Smooth muscle cell (in vitro differentiated cells): Measurements from ENCODE around the gene CCDC50. TPM values are rescaled to one million over a fixed set of nuclear protein-coding genes. Genes with fewer than 3 reads are reported as not detected.
A peak's percentile ranks its signal among the peaks of the same experiment; 100 is the strongest.

Experiments used
- DNase-seq: peaks from one replicate; lab custom pipeline; 2025; ENCODE audit not compliant: unreplicated experiment; lab: John Stamatoyannopoulos, UW
- H2AFZ ChIP-seq: fragments of 200-600 bp; sonication (generic); 2 replicates; pipeline ENCODE4 v1.6.0; 2016; ENCODE audit warnings: antibody characterized with exemption, low read depth, mild to moderate bottlenecking
- H3F3A ChIP-seq: fragments of 200-600 bp; sonication (generic); 2 replicates; pipeline ENCODE4 v1.6.0; 2017; ENCODE audit warnings: antibody characterized with exemption, low read depth
- H3K27ac ChIP-seq: fragments of 200-600 bp; sonication (generic); 2 replicates; pipeline ENCODE4 v1.5.1; 2016; ENCODE audit warnings: low read depth, mild to moderate bottlenecking
- H3K27me3 ChIP-seq: fragments of 200-600 bp; sonication (generic); 2 replicates; pipeline ENCODE4 v1.6.1; 2016; ENCODE audit warnings: low read depth, mild to moderate bottlenecking
- H3K36me3 ChIP-seq: fragments of 200-600 bp; sonication (generic); 2 replicates; pipeline ENCODE4 v1.5.1; 2016; ENCODE audit warnings: low read depth
- H3K4me1 ChIP-seq: fragments of 200-600 bp; sonication (generic); 2 replicates; pipeline ENCODE4 v1.5.1; 2016; ENCODE audit warnings: low read depth
- H3K4me2 ChIP-seq: fragments of 200-600 bp; sonication (generic); 2 replicates; pipeline ENCODE4 v1.6.0; 2016; ENCODE audit warnings: mild to moderate bottlenecking
- H3K4me3 ChIP-seq: fragments of 200-600 bp; sonication (generic); 2 replicates; pipeline ENCODE4 v1.5.1; 2016; ENCODE audit warnings: mild to moderate bottlenecking
- H3K79me2 ChIP-seq: fragments of 200-600 bp; sonication (generic); 2 replicates; pipeline ENCODE4 v1.6.0; 2016; ENCODE audit warnings: low read depth, mild to moderate bottlenecking
- H3K9ac ChIP-seq: fragments of 200-600 bp; sonication (generic); 2 replicates; pipeline ENCODE4 v1.6.0; 2016; ENCODE audit warnings: low read depth
- H3K9me3 ChIP-seq: fragments of 200-600 bp; sonication (generic); replicated peaks from 2 replicates; pipeline ENCODE4 v1.5.1; 2016; ENCODE audit warnings: low read depth
- H4K20me1 ChIP-seq: fragments of 200-600 bp; sonication (generic); 2 replicates; pipeline ENCODE4 v1.6.0; 2016; ENCODE audit warnings: low read depth
- WGBS: methylation state at CpG from one replicate; pipeline ENCODE4 v1.1.7; 2016; ENCODE audit warnings: low lambda C conversion rate; 5-methylcytosine and 5-hydroxymethylcytosine counted together
- polyA plus RNA-seq: library from polyadenylated mRNA; unstranded; fragments of >200 nt; fragmentation: Nextera tagmentation; extraction: Ambion mirVana; gene quantifications from 2 replicates; pipeline ENCODE4 v1.2.1, GENCODE V29; 2016
- total RNA-seq: library from RNA; depleted of rRNA; stranded (reverse); fragments of >200 nt; gene quantifications from 2 replicates; pipeline ENCODE4 v1.2.3, GENCODE V29; 2014
- TF ChIP-seq, protein P1 (sequence below): fragments of 200-600 bp; sonication (generic); IDR thresholded peaks from 2 replicates; pipeline ENCODE4 v1.5.1; 2017; ENCODE audit warnings: borderline replicate concordance, mild to moderate bottlenecking, antibody characterized with exemption; ENCODE audit not compliant: insufficient read depth, poor library complexity, severe bottlenecking

The CCDC50 gene
- total and polyA plus RNA-seq, 2 experiments from 2014 or later: 31.7 to 53.9 TPM

DNA sequence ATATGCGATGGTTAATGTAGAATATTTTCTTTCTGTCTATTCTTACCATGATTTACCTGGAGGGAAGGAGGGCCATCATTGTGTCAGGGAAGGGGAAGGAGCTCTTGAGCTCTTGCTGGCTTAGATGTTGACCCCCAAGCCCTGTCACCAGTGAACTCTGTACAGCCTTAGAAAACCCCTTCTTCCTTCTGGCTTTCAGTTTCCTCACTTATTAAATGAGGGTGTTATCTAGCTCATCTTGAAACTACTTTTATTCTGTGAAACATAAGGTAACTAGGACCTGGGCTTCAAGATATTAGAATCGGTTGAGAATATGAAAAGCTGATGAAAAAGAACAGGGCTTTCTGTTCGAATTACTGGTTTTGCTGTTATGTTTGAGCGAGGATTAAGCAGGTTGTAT, 26.2 kb downstream of the CCDC50 start:
- no peak overlapping the region for H3K4me3 ChIP-seq

DNA sequence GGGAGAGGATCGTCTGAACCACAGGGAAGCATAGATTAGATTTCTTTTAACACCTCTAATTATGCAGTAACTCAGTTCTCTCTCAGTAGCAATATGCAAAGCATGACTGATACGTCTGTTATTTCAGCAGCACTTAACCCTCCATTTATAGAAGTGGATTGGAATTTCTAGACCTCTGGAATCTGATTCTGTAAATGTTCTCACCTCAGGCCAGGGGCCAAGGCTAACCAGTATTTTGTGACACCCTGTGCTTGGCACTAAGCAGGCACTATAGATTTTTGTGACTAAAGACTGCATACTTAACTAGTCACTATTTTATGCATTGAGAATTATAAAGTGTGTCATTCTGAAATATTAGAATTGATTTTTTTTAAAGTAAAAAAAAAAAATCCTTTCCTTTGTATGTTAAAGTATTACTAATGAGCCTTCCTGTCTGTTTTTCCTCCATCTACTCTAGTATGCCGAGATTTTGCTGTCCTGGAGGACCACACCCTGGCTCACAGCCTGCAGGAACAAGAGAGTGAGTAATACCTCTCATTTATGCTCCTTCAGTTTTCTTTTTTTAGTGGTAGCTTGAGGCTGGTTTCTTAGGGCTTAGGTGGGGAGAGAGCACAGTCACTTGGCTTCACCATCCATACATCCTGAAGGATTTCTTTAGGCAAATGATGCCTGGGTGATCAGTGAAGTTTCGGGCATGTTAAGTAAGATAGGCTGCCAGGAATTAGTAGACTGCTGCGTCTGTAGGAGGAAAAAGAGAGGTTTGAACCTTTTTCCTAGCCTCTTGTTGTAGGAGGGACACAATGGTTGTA, 27.6 kb downstream of the CCDC50 start:
- H3K9ac ChIP-seq: peak overlapping the region; percentile 56
- no peak overlapping the region for H2AFZ ChIP-seq
- TF ChIP-seq, protein P1, sequence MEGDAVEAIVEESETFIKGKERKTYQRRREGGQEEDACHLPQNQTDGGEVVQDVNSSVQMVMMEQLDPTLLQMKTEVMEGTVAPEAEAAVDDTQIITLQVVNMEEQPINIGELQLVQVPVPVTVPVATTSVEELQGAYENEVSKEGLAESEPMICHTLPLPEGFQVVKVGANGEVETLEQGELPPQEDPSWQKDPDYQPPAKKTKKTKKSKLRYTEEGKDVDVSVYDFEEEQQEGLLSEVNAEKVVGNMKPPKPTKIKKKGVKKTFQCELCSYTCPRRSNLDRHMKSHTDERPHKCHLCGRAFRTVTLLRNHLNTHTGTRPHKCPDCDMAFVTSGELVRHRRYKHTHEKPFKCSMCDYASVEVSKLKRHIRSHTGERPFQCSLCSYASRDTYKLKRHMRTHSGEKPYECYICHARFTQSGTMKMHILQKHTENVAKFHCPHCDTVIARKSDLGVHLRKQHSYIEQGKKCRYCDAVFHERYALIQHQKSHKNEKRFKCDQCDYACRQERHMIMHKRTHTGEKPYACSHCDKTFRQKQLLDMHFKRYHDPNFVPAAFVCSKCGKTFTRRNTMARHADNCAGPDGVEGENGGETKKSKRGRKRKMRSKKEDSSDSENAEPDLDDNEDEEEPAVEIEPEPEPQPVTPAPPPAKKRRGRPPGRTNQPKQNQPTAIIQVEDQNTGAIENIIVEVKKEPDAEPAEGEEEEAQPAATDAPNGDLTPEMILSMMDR: no peak
- no peaks in the 10 kb centered on the region for H3K27me3 ChIP-seq
- peak overlapping the region; percentile 92 for H3K27ac ChIP-seq
- WGBS: 38% methylated on average over 5 of the region's 5 CpGs
- peaks cover 5% of the 10 kb centered on the region for H3F3A ChIP-seq
- peak overlapping the region; percentile 79 for H3K4me2 ChIP-seq
- H3K4me1 ChIP-seq: peaks cover 47% of the 10 kb centered on the region
- peaks cover 53% of the 10 kb centered on the region for H3K79me2 ChIP-seq
- no peaks in the 10 kb centered on the region for H3K9me3 ChIP-seq
- H3K36me3 ChIP-seq: peaks cover 24% of the 10 kb centered on the region
- H3K4me3 ChIP-seq: no peak overlapping the region
- peaks cover 38% of the 10 kb centered on the region for H4K20me1 ChIP-seq
- DNase-seq: no peak

More for the DNA sequence above, 26.2 kb downstream of the CCDC50 start:
- Histone ChIP-seq H3K36me3 (peaks cover 17% of the 10 kb centered on the region), H3K27me3 (no peaks in the 10 kb centered on the region), H3K9me3 (no peaks in the 10 kb centered on the region), H3K27ac (peak overlapping the region; percentile 92), H3K9ac (no peak overlapping the region), H4K20me1 (peaks cover 51% of the 10 kb centered on the region), H3K79me2 (peaks cover 67% of the 10 kb centered on the region), H3F3A (peaks cover 5% of the 10 kb centered on the region), H2AFZ (no peak overlapping the region), H3K4me1 (peaks cover 50% of the 10 kb centered on the region), H3K4me2 (peak overlapping the region; percentile 79)
- no peak for DNase-seq
- WGBS: 86% methylated on average over 4 of the region's 4 CpGs
- TF ChIP-seq, protein P1: no peak

DNA sequence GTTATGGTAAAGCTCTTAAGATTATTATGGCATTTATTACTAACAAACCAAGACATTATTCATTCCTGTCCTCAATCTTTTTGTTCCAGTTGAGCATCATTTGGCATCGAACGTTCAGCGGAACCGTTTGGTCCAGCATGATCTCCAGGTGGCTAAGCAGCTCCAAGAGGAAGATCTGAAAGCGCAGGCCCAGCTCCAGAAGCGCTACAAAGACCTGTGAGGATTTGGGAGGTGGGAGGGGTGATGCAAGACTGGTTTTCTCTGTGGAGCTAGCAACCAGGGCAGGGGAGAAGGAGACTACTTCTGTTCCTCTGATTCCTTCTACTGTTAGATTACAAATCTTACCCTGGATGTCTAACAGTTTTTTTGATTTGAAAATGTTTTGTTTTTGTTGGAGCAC, 28.7 kb downstream of the CCDC50 start:
- Histone ChIP-seq H3K27me3 (no peaks in the 10 kb centered on the region), H3K9me3 (no peaks in the 10 kb centered on the region), H3K4me3 (no peak overlapping the region), H3F3A (peaks cover 8% of the 10 kb centered on the region), H3K79me2 (peaks cover 43% of the 10 kb centered on the region), H3K4me1 (peaks cover 41% of the 10 kb centered on the region), H3K4me2 (no peak overlapping the region), H3K27ac (peak overlapping the region; percentile 92), H2AFZ (no peak overlapping the region), H3K36me3 (peaks cover 34% of the 10 kb centered on the region), H4K20me1 (peaks cover 28% of the 10 kb centered on the region), H3K9ac (no peak overlapping the region)
- 90% methylated on average over 6 of the region's 6 CpGs for WGBS
- DNase-seq: no peak
- TF ChIP-seq, protein P1: no peak
